ENCODE data around the gene SDHB.
"Not testable (repeated sequence)": the region's sequence is repeated elsewhere in the genome, so short reads cannot be mapped to it uniquely, and the experiment has no call there.

SDHB gene

DNA sequence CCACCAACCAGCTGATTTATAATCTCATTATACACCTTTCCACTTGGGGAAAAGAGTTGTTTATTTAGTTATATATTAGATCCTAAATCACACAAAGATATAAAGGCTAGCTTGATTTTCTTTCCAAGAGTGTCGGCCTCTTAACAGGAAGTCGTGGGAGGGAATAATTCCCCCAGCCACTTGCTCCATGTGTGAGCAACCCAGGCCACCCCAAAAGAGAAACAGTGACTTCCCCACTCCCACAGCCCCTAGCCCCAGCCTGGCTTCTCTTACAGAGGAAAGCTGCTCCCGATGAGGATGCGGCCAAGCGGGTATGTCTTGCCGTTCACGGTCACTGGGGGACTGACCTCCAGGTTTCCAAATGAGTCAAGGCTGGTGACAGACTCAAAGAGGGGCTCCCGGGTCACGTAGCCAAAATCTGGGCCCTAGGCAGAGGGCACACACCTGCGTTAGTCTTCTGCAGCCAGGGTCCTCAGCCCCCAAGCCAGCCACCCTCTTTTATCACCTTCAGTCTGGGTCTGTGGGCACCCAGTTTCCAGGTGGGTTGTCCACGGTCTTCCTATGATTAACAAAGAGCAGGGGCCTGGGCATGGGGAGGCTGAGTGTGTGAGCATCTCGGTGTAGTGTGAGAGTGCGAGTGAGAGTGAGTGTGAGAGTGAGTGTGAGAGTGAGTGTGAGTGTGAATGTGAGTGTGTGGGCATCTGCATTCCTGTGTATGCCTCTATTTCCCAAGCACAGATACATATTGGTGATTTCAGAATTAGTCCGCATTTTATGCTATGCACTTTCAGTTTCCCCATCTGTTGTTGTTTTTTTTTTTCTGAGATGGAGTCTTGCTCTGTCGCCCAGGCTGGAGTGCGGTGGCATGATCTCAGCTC lies 25.4 kb upstream of the SDHB start:
- intact Hi-C loops (cut with DNase I) = no loop called here
- DNase-seq = no peak

GRCh38 chr1:17075470-17076255 lies 21.8 kb upstream of the SDHB start:
- no peak for DNase-seq
- intact Hi-C loops (cut with DNase I) = no loop called here

GRCh38 chr1:17071794-17072193 lies 18.0 kb upstream of the SDHB start:
- intact Hi-C loops (cut with DNase I) = loop anchor here (5.0 kb wide), 1 partner anchor 161 kb away; no protein-coding TSS in a partner anchor
- no peak for DNase-seq

- intact Hi-C loops (cut with DNase I) = loop anchor here (5.0 kb wide), 1 partner anchor 162 kb away; no protein-coding TSS in a partner anchor
Observed at GRCh38 chr1:17070163-17070525, 16.3 kb upstream of the SDHB start.

GRCh38 chr1:17069452-17070162 lies 15.8 kb upstream of the SDHB start:
- intact Hi-C loops (cut with DNase I) = loop anchor here (5.0 kb wide), 1 partner anchor 163 kb away; no protein-coding TSS in a partner anchor
- DNase-seq = no peak

More at GRCh38 chr1:17070163-17070525, 16.3 kb upstream of the SDHB start:
- peak in 1 of 42 donors; percentile 15 for DNase-seq

GRCh38 chr1:17068789-17069188 lies 15.0 kb upstream of the SDHB start:
- intact Hi-C loops (cut with DNase I) = no loop called here
- peak in 2 of 42 donors; percentile 6 to 12 for DNase-seq

DNA sequence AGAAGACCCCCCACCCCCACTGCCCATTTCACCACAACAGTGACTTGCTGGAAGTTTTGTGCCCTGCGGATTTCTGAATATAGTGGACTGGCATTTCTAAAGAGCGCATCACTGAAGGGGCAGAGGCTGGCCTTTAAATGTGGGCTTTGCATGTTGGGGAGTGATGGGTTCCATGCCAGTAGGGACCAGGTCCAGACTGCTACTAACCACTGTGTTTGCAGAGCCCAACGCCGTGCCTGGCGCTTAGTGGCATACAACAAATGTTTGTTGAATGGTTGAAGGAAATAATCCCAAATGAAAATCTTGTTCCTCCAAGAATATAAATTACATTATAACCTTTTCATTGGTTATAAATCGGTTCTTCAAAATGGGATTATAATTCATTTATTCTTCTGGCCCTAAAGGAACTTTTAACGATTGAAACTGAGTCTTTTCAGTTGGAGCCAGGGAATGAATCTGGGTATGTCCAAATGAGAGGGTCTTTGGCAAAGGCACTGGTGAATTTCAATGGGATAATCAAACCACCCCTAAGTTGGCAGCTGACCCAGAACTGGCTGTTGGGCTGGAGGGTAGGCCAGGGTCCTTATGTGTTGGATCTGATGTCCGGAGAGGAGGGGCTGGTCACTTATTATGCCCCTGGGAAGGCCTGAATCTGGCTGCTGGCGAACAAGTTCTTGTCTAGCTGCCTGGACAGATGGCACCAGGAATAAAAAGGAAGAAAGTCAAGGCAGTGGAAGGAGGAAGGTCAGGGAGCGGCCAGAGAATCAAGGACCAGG lies 13.8 kb upstream of the SDHB start:
- intact Hi-C loops (cut with DNase I) = no loop called here
- peak in 6 of 42 donors; percentile 20 to 61 (median 47) for DNase-seq

DNA sequence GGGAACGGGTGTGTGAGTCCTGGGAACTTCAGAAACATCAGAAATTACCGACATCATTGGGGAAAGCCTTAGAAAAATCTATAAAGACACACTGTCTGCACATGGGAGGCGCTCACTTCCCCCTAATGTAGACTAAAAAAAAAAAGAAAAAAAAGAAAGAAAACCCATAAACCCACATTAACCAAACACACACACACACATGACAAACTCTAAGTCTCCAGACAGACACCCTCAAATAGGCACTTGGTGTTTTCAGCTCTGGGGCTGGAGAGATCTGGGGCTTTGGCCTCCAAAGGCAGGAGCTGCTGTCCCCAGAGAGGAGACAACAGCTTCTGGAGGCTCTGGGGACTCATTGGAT lies 13.2 kb upstream of the SDHB start:
- peak in 1 of 42 donors; percentile 26 for DNase-seq
- intact Hi-C loops (cut with DNase I) = no loop called here

DNA sequence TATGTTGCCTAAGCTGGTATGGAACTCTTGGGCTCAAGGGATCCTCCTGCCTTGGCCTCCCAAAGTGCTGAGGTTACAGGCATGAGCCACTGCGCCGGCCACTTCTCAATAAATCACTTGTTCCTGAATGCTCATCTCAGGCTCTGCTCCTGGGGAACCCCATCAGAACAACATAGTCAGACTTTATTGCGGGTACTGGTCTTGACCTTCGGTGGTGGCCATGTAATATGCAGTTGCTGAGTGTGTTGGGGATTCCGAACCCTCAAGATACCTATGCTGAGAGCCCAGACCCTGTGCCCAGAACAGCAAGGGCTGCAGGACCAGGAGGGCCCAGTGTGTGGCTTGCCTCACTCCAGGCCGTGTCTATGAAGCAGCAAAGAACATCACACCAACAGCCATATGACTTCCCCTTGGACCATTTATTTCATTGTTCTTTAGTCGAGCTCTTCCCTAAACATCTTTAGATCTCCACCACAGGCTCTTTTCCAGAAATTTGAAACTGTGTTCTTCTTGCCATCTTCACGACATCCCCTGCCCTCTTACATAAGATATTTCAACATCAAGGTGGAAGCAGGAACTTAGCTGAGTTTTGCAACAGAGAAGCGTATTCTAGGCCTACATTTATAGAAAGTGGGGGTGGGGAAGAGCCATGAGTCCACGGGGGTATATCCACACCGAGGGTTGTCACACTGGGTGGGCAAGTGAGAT lies 12.7 kb upstream of the SDHB start:
- intact Hi-C loops (cut with DNase I) = no loop called here
- peak in 2 of 42 donors; percentile 20 to 33 for DNase-seq

GRCh38 chr1:17065666-17066065 lies 11.8 kb upstream of the SDHB start:
- DNase-seq = peak in 1 of 42 donors; percentile 30
- intact Hi-C loops (cut with DNase I) = no loop called here

GRCh38 chr1:17062751-17063150 lies 8.9 kb upstream of the SDHB start:
- DNase-seq = peak in 3 of 42 donors; percentile 4 to 30 (median 26)
- intact Hi-C loops (cut with DNase I) = not testable (repeated sequence)

DNA sequence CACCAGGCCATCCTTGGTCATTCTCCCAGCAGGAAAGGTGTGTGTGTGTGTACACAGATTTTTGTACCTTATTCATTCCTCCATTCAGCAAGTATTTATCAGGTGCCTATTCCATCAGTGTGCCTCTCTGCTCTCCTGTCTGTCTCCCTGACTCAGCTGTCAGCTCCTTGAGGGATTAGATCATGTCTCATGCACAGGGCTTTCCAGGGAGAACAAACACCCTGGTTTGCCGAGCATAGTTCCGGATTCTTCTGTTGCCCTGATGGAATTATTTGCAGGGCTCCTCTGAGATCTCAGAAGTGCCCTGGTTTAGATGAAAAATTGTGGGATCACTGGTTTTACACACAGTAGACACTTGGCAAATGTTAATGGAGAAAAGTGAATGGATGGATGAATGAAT lies 8.1 kb upstream of the SDHB start:
- intact Hi-C loops (cut with DNase I) = no loop called here
- DNase-seq = peak in 3 of 42 donors; percentile 14 to 21 (median 15)

- DNase-seq = no peak
- intact Hi-C loops (cut with DNase I) = no loop called here
Observed at GRCh38 chr1:17061486-17061885, 7.7 kb upstream of the SDHB start.

DNA sequence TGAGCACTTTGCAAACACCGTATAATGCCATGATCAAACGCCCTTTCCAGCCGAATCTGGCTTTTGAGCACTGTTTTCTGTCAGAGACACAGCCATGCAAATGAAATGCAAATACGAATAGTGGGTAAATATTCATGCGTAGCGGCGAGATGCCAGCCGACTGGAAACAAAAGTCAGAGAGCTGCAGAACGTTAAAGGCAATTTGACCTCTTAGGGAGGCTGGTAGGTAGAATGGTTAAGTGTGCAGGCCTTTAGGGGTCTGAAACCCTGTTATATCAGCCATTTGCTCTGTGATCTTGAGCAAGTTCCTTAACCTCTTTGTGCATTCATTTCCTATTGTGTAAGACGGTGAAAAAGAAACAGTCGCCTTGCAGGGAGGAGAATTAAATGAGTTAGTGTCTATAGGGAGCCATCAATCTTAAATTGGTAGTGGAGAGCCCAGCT lies 6.5 kb upstream of the SDHB start:
- intact Hi-C loops (cut with DNase I) = no loop called here

GRCh38 chr1:17059391-17060305 lies 5.8 kb upstream of the SDHB start:
- DNase-seq = peak; percentile 63 to 91 (median 82)
- intact Hi-C loops (cut with DNase I) = loop anchor here (2.0 to 10.0 kb wide), 3 partner anchors 63 to 355 kb away; no protein-coding TSS in a partner anchor

More for the DNA sequence above, 6.5 kb upstream of the SDHB start:
- DNase-seq = peak in 2 of 42 donors; percentile 36 to 50

DNA sequence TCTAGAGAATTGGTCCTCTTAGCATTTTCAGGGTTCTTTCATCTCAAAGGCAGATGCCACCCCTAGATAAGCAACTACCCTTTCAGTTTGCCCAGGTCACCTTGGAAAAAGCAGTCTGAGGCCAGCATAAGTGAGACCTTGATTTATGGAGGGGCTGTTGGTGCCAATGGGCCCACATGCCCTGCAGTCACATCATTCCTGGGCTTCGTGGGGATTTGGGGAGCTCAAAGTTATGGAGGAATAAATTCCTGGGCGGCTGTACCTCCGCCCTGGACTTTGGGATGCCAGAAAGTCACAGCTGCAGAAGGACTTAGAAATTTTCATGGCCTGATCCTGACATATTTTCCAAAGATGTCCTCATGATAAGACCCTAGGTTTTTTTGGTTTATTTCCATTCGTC lies 2.7 kb upstream of the SDHB start:
- peak in 1 of 42 donors; percentile 15 for DNase-seq
- intact Hi-C loops (cut with DNase I) = loop anchor here (10.0 kb wide), 1 partner anchor 358 kb away; no protein-coding TSS in a partner anchor

DNA sequence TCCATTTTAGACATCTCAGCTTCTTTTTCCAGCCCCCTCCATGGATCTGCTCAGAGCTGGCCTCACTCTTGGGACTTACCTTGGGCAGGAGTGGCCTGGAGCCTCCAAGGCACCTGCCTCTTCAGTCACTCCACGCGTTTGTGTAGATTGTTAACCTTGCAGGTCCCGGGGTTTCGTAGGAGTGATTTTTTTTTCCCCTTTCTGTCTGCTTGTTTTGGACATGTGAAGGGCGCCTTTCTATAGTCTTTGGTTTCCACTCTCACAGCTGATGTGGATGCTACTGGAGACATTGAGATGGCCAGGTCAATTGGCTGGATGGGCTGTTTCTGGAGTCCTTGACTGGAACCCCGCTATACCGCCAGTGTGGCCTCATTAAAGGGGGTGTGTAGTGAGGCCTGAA lies 2.0 kb upstream of the SDHB start:
- intact Hi-C loops (cut with DNase I) = loop anchor here (10.0 kb wide), 1 partner anchor 359 kb away; no protein-coding TSS in a partner anchor
- no peak for DNase-seq
